OCI-LY7 (cell line): Measurements from ENCODE around the gene KCNK15. TPM values are rescaled to one million over a fixed set of nuclear protein-coding genes. Genes with fewer than 3 reads are reported as not detected.

Source experiments
- BruUV-seq: library from RNA; stranded (reverse); fragments of 400-500 nt; replicated peaks from 2 replicates; lab custom pipeline; 2021; lab: Mats Ljungman, UMichigan
- CTCF ChIA-PET: fragments of 300-600 bp; sonication (Branson Sonifier 250); formaldehyde crosslinking; loops from one replicate; lab custom pipeline; 2022; ENCODE audit warnings: antibody characterized with exemption; ENCODE audit not compliant: unreplicated experiment; lab: Charles Lee
- POLR2A ChIA-PET: fragments of 300-600 bp; sonication (Branson Sonifier 250); formaldehyde crosslinking; loops from one replicate; lab custom pipeline; 2022; ENCODE audit warnings: antibody characterized with exemption; lab: Charles Lee
- DNase-seq: peaks from one replicate; pipeline ENCODE4 v3.0.0-alpha.2; 2015; ENCODE audit warnings: low spot score
- H2AFZ ChIP-seq: fragments of 200-600 bp; sonication (generic), shearing (Covaris generic); 2 replicates; pipeline ENCODE4 v1.6.1; 2014; ENCODE audit warnings: mild to moderate bottlenecking, antibody characterized with exemption, low read length, moderate library complexity
- H3K27ac ChIP-seq: fragments of 200-600 bp; sonication (generic); 2 replicates; pipeline ENCODE4 v1.5.1; 2014; ENCODE audit warnings: mixed run types, low read depth, mild to moderate bottlenecking, moderate library complexity, low read length, inconsistent platforms; ENCODE audit not compliant: poor library complexity, severe bottlenecking
- H3K36me3 ChIP-seq: fragments of 200-600 bp; sonication (generic); 2 replicates; pipeline ENCODE4 v1.6.1; 2014; ENCODE audit warnings: mild to moderate bottlenecking, antibody characterized with exemption, low read length, moderate library complexity, mixed read lengths; ENCODE audit not compliant: insufficient read depth
- H3K4me1 ChIP-seq: fragments of 200-600 bp; sonication (generic); 2 replicates; pipeline ENCODE4 v1.5.1; 2014; ENCODE audit warnings: mild to moderate bottlenecking, low read length; ENCODE audit not compliant: insufficient read depth, poor library complexity, severe bottlenecking
- H3K4me2 ChIP-seq: fragments of 200-600 bp; sonication (generic); 2 replicates; pipeline ENCODE4 v1.6.1; 2014; ENCODE audit warnings: mild to moderate bottlenecking, low read length
- H3K4me3 ChIP-seq: fragments of 200-600 bp; sonication (generic); 2 replicates; pipeline ENCODE4 v1.5.1; 2014; ENCODE audit warnings: mild to moderate bottlenecking, low read depth, low read length; ENCODE audit not compliant: poor library complexity, severe bottlenecking
- H3K79me2 ChIP-seq: fragments of 200-600 bp; sonication (generic); 2 replicates; pipeline ENCODE4 v1.6.1; 2016; ENCODE audit warnings: low read depth, mild to moderate bottlenecking, low read length, moderate library complexity, mixed read lengths; ENCODE audit not compliant: insufficient read depth
- H3K9me2 ChIP-seq: fragments of 200-600 bp; sonication (generic); 2 replicates; pipeline ENCODE4 v1.6.1; 2016; ENCODE audit warnings: mild to moderate bottlenecking, low read length, mixed read lengths; ENCODE audit not compliant: insufficient read depth
- H3K9me3 ChIP-seq: fragments of 200-600 bp; sonication (generic); 2 replicates; pipeline ENCODE4 v1.6.1; 2014; ENCODE audit warnings: mild to moderate bottlenecking, mixed run types, low read length, mixed read lengths
- H4K20me1 ChIP-seq: fragments of 200-600 bp; sonication (generic); 2 replicates; pipeline ENCODE4 v1.6.1; 2014; ENCODE audit warnings: mild to moderate bottlenecking, antibody characterized with exemption, low read length, moderate library complexity, mixed read lengths; ENCODE audit not compliant: insufficient read depth
- CTCF ChIP-seq: fragments of 200-600 bp; sonication (generic); conservative IDR thresholded peaks from 2 replicates; pipeline ENCODE4 v1.5.1; 2014; ENCODE audit warnings: mild to moderate bottlenecking, antibody characterized with exemption, low read length, moderate library complexity, mixed read lengths
- EZH2phosphoT487 ChIP-seq: fragments of 200-600 bp; sonication (generic); IDR thresholded peaks from 2 replicates; pipeline ENCODE4 v1.6.1; 2018; ENCODE audit warnings: low read depth, borderline replicate concordance, mild to moderate bottlenecking, mixed run types, antibody characterized with exemption, low read length, moderate library complexity, mixed read lengths
- intact Hi-C: fragments of 100-400 bp; cut with micrococcal nuclease; formaldehyde crosslinking; loops from one replicate; pipeline ENCODE4 v1.10.0; 2022; ENCODE audit not compliant: unreplicated experiment
- total RNA-seq, 2 experiments: library from RNA; depleted of rRNA in 1 of 2; stranded (reverse); fragments of >200 nt in 1 of 2; shearing (Covaris generic) in 1 of 2; gene quantifications; 2 replicates each; pipeline ENCODE4 v1.2.3, GENCODE V29; 2014 to 2022

The KCNK15 gene
- total RNA-seq, 2 experiments from 2014 or later = not detected

GRCh38 chr20:44795836-44796235 is 50.2 kb downstream of the KCNK15 start:
- Histone ChIP-seq H4K20me1 (no peaks in the 10 kb centered on the region), H3K4me1 (no peaks in the 10 kb centered on the region), H3K27ac (no peak overlapping the region), H3K4me2 (no peak overlapping the region), H3K9me2 (no peaks in the 10 kb centered on the region), H2AFZ (no peak overlapping the region), H3K79me2 (no peaks in the 10 kb centered on the region), H3K36me3 (no peaks in the 10 kb centered on the region), H3K4me3 (no peak overlapping the region), H3K9me3 (no peaks in the 10 kb centered on the region)
- no TSS peak for BruUV-seq
- ChIA-PET CTCF (no interaction called here), POLR2A (no interaction called here)
- TF ChIP-seq EZH2phosphoT487 (no peak), CTCF (no peak)
- no peak for DNase-seq
- intact Hi-C loops = no loop called here

- Histone ChIP-seq H3K4me3 (no peak overlapping the region), H3K4me2 (no peak overlapping the region), H3K9me3 (no peaks in the 10 kb centered on the region), H2AFZ (no peak overlapping the region), H4K20me1 (no peaks in the 10 kb centered on the region), H3K9me2 (no peaks in the 10 kb centered on the region), H3K27ac (no peak overlapping the region), H3K79me2 (no peaks in the 10 kb centered on the region), H3K36me3 (no peaks in the 10 kb centered on the region), H3K4me1 (no peaks in the 10 kb centered on the region)
- no TSS peak for BruUV-seq
- ChIA-PET CTCF (no interaction called here), POLR2A (interaction anchor here (0.5 kb wide), 1 partner anchor 108 kb away, joined by 4 read pairs; no protein-coding TSS in a partner anchor)
- no peak for DNase-seq
- intact Hi-C loops = no loop called here
- TF ChIP-seq CTCF (no peak), EZH2phosphoT487 (no peak)
Observed at GRCh38 chr20:44796311-44796710, 50.6 kb downstream of the KCNK15 start.

- Histone ChIP-seq H3K27ac (no peak overlapping the region), H3K9me3 (no peaks in the 10 kb centered on the region), H2AFZ (no peak overlapping the region), H3K4me1 (no peaks in the 10 kb centered on the region), H3K36me3 (no peaks in the 10 kb centered on the region), H4K20me1 (no peaks in the 10 kb centered on the region), H3K4me2 (no peak overlapping the region), H3K4me3 (no peak overlapping the region), H3K9me2 (no peaks in the 10 kb centered on the region), H3K79me2 (no peaks in the 10 kb centered on the region)
- DNase-seq = no peak
- TF ChIP-seq EZH2phosphoT487 = no peak
- ChIA-PET CTCF (no interaction called here), POLR2A (interaction anchor here (0.5 kb wide), 1 partner anchor 108 kb away, joined by 4 read pairs; no protein-coding TSS in a partner anchor)
- BruUV-seq = no TSS peak
- intact Hi-C loops = no loop called here
Observed at GRCh38 chr20:44796758-44797457, 51.2 kb downstream of the KCNK15 start.
